COLO668 (cell line): ENCODE results near the gene SLC35F1.

Source experiments
- DNase-seq: peaks from one replicate; lab custom pipeline; 2025; ENCODE audit not compliant: unreplicated experiment; lab: John Stamatoyannopoulos, UW

SLC35F1 gene

GRCh38 chr6:118305081-118305480 is 398.0 kb downstream of the SLC35F1 start:
- DNase-seq: no peak

- DNase-seq: no peak
Measured at GRCh38 chr6:118306392-118307238, 399.6 kb downstream of the SLC35F1 start.

- DNase-seq: no peak
Measured at GRCh38 chr6:118307581-118307980, 400.5 kb downstream of the SLC35F1 start.

- DNase-seq: no peak
Measured at GRCh38 chr6:118309337-118310093, 402.5 kb downstream of the SLC35F1 start.

GRCh38 chr6:118313208-118313607 is 406.1 kb downstream of the SLC35F1 start:
- no peak for DNase-seq

GRCh38 chr6:118313762-118314161 is 406.7 kb downstream of the SLC35F1 start:
- no peak for DNase-seq

GRCh38 chr6:118316796-118317384 is 409.8 kb downstream of the SLC35F1 start:
- no peak for DNase-seq

GRCh38 chr6:118317581-118318563 is 410.8 kb downstream of the SLC35F1 start:
- no peak for DNase-seq

- DNase-seq: no peak
Measured at GRCh38 chr6:118318648-118319047, 411.6 kb downstream of the SLC35F1 start.

- DNase-seq: no peak
Measured at GRCh38 chr6:118319416-118319815, 412.4 kb downstream of the SLC35F1 start.

- DNase-seq: peak; percentile 30
Measured at GRCh38 chr6:118319894-118320649, 413.0 kb downstream of the SLC35F1 start.

- DNase-seq: no peak
Measured at GRCh38 chr6:118320652-118321051, 413.6 kb downstream of the SLC35F1 start.

- DNase-seq: no peak
Measured at GRCh38 chr6:118324116-118324515, 417.1 kb downstream of the SLC35F1 start.

- DNase-seq: no peak
Measured at GRCh38 chr6:118325220-118325860, 418.3 kb downstream of the SLC35F1 start.

GRCh38 chr6:118326712-118327111 is 419.6 kb downstream of the SLC35F1 start:
- no peak for DNase-seq

GRCh38 chr6:118327237-118327636 is 420.2 kb downstream of the SLC35F1 start:
- no peak for DNase-seq

GRCh38 chr6:118333772-118334171 is 426.7 kb downstream of the SLC35F1 start:
- no peak for DNase-seq

- no peak for DNase-seq
Measured at GRCh38 chr6:118334634-118335033, 427.6 kb downstream of the SLC35F1 start.

- peak; percentile 12 for DNase-seq
Measured at GRCh38 chr6:118335325-118335816, 428.3 kb downstream of the SLC35F1 start.
